ENCODE results near the gene SHC3. TPM values are rescaled to one million over a fixed set of nuclear protein-coding genes. Genes with fewer than 3 reads are reported as not detected.

Gene SHC3
- total and polyA plus RNA-seq, 2 of the 4 experiments (the other 2 are of a cell fraction) = 4.5 to 13.3 TPM

- H3K36me3 ChIP-seq (ENCODE audit: control insufficient read depth, insufficient read depth, low read length) = no peaks in the 10 kb centered on the region
- TF ChIP-seq MAZ (IDR thresholded peaks at IDR 0.05; ENCODE audit: borderline replicate concordance, low read depth, low read length) = no peak
- no peak for TF ChIP-seq RCOR1 (IDR thresholded peaks at IDR 0.05; ENCODE audit: insufficient replicate concordance, low read length)
- no peak for TF ChIP-seq BHLHE40 (IDR thresholded peaks at IDR 0.05; ENCODE audit: low read depth, low read length)
- no peak for TF ChIP-seq CTCF (conservative IDR thresholded peaks at IDR 0.05; ENCODE audit: low read depth, low read length)
- TF ChIP-seq RAD21 (IDR thresholded peaks at IDR 0.05; ENCODE audit: low read length) = no peak
- no peak for TF ChIP-seq CHD1 (IDR thresholded peaks at IDR 0.05; ENCODE audit: low read depth, low read length)
- peak; percentile 64; the same call in 1 of the 2 replicates for TF ChIP-seq USF2 (IDR thresholded peaks at IDR 0.05; ENCODE audit: low read depth, low read length)
- TF ChIP-seq RFX5 (IDR thresholded peaks at IDR 0.05; ENCODE audit: low read depth, low read length) = no peak
- TF ChIP-seq SMC3 (IDR thresholded peaks at IDR 0.05; ENCODE audit: low read depth, low read length) = no peak
- TF ChIP-seq NFE2L2 (IDR thresholded peaks at IDR 0.05; ENCODE audit: low read depth, low read length) = no peak
- TF ChIP-seq FOS (IDR thresholded peaks at IDR 0.05; ENCODE audit: low read depth, low read length) = peak; percentile 37; the same call in 1 of the 2 replicates
- 0 out of 2 replicates have a peak, but pooled peaks have one; percentile 17 for TF ChIP-seq MXI1 (IDR thresholded peaks at IDR 0.05; ENCODE audit: borderline replicate concordance, low read depth, low read length)
- TF ChIP-seq MAFK (IDR thresholded peaks at IDR 0.05; ENCODE audit: low read depth, low read length) = peak; percentile 10; the same call in 1 of the 2 replicates
Measured at GRCh38 chr9:89153232-89154017, 25.2 kb downstream of the SHC3 start.

More at GRCh38 chr9:89153232-89154017, 25.2 kb downstream of the SHC3 start:
- Histone ChIP-seq H3K14ac (replicated peaks; ENCODE audit: low read depth, low read length) (peak overlapping the region; percentile 93), H3K4me2 (ENCODE audit: low read depth, low read length) (peak overlapping the region; percentile 43), H4K8ac (ENCODE audit: low read depth in 2 of 2, low read length in 2 of 2) (peak overlapping the region; percentile 48 to 90), H4K20me1 (ENCODE audit: insufficient read depth, low read length) (no peaks in the 10 kb centered on the region), H3K9me3 (ENCODE audit: control insufficient read depth, insufficient read depth, low read length) (no peaks in the 10 kb centered on the region), H3K4ac (ENCODE audit: low read depth, low read length) (peak overlapping the region; percentile 99), H3K27ac (ENCODE audit: insufficient read depth, low read length) (peak overlapping the region; percentile 67), H3K4me1 (ENCODE audit: control insufficient read depth, insufficient read depth, low read length) (peaks cover 19% of the 10 kb centered on the region), H3K4me3 (ENCODE audit: insufficient read depth, low read depth, low read length) (no peak overlapping the region), H3K79me1 (ENCODE audit: low read depth in 1 of 2, low read length in 2 of 2) (peaks cover 27 to 71% of the 10 kb centered on the region in 2 experiments), H3K9ac (ENCODE audit: low read depth, low read length) (peak overlapping the region; percentile 7; the same call in 1 of the 2 replicates), H3K56ac (ENCODE audit: extremely low read depth, insufficient read depth, low read length) (peak overlapping the region; percentile 74), H3K18ac (ENCODE audit: low read depth, low read length) (peak overlapping the region; percentile 55), H2BK15ac (ENCODE audit: low read depth, low read length) (peak overlapping the region; percentile 89; the same call in 2 of the 3 replicates), H3K9me1 (ENCODE audit: insufficient read depth, low read length) (peaks cover 22% of the 10 kb centered on the region), H2BK5ac (ENCODE audit: low read depth, low read length, poor library complexity, severe bottlenecking) (peak overlapping the region; percentile 99), H4K91ac (ENCODE audit: insufficient read depth, low read depth, low read length) (peak overlapping the region; percentile 86), H3K23ac (ENCODE audit: low read depth, low read length) (peak overlapping the region; percentile 70), H2BK20ac (ENCODE audit: low read depth, low read length) (peak overlapping the region; percentile 98), H4K5ac (ENCODE audit: low read depth, low read length) (peak overlapping the region; percentile 65), H3K27me3 (ENCODE audit: control insufficient read depth, insufficient read depth, low read length) (no peaks in the 10 kb centered on the region), H2AFZ (replicated peaks; ENCODE audit: low read length, poor library complexity) (peak overlapping the region; percentile 90), H2BK120ac (ENCODE audit: low read depth, low read length) (peak overlapping the region; percentile 99), H2AK9ac (replicated peaks; ENCODE audit: low read depth, low read length, poor library complexity) (peak overlapping the region; percentile 98), H2AK5ac (ENCODE audit: low read depth, low read length) (peak overlapping the region; percentile 92)
- peak; percentile 62 for ATAC-seq (ENCODE audit: low read depth)
- intact Hi-C loops (cut with micrococcal nuclease) = no loop called here
- CTCF ChIA-PET = interaction anchor here (0.9 to 1.1 kb wide), 2 partner anchors 14 to 116 kb away, joined by 3 to 4 read pairs; no protein-coding TSS in a partner anchor
- dilution Hi-C loops (cut with HindIII; ENCODE audit: low sequenced_read_pairs, unreplicated experiment) = no loop called here
- 71% methylated on average over 3 of the region's 14 CpGs; no CpG with 5 or more reads in 1 of the 2 experiments for WGBS, 2 experiments (ENCODE audit: extremely low coverage in 2 of 2, insufficient read length in 1 of 2)
- in situ Hi-C loops (cut with MboI; ENCODE audit: low sequenced_read_pairs) = no loop called here
- no TSS peak for BruUV-seq (replicated peaks)
- peak; percentile 94 for DNase-seq
- POLR2A ChIA-PET (ENCODE audit: unreplicated experiment) = no interaction called here
